Stimulated activated naive CD4-positive, alpha-beta T cell treated with Interleukin-2 at 50 U/mL for 16 hours (primary cell): ENCODE data around the gene RAB25.
A peak's percentile ranks its signal among the peaks of the same experiment; 100 is the strongest.

Source experiments
- DNase-seq: peaks from one replicate; lab custom pipeline; 2025; lab: John Stamatoyannopoulos, UW

The RAB25 gene

GRCh38 chr1:156117414-156118176 is 56.6 kb downstream of the RAB25 start:
- no peak for DNase-seq

- no peak for DNase-seq
These were observed 57.4 kb downstream of the RAB25 start for GRCh38 chr1:156118177-156118868.

GRCh38 chr1:156119503-156120209 is 58.7 kb downstream of the RAB25 start:
- DNase-seq, result peak; percentile 13
